Cardiac fibroblast (primary cell): ENCODE results near the gene NAA20.

Experiments used
- DNase-seq, 2 donors: peaks; one replicate each; pipeline versions ENCODE4 v3.0.0 to v3.0.0-alpha.2; 2010; ENCODE audit warnings: low read depth in 2 of 2
- H3K4me3 ChIP-seq, 2 donors: replicated peaks in 1 of 2; 1 replicate in 1 of 2; 2 replicates in 1 of 2; pipeline ENCODE4 v1.5.1; 2011; ENCODE audit warnings: low read depth in 2 of 2, low read length in 2 of 2, mild to moderate bottlenecking in 2 of 2, moderate library complexity in 1 of 2
- TF ChIP-seq, protein P1 (sequence below): IDR thresholded peaks from one replicate; pipeline ENCODE4 v1.5.1; 2011; ENCODE audit warnings: low read depth, mild to moderate bottlenecking, low read length, inconsistent platforms

The NAA20 gene

DNA sequence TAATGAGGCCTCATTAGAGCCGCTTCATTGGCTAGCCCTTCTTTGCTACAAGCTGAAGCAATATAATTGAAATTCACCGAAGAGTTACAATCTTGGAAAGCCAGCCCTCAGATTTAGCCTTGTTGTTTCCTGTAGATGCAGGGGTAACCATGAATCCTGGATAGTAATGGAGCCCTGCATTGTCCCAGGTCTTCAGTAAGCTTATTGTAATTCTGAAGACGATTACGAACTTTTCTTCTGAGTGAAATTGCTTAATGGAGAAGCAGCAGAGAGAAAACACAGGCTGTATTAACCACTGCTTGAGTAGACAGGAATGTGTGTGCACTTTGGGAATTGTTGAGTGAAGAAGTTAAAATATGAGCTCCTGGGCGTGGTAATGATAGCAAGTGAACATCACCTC, 26.3 kb upstream of the NAA20 start:
- H3K4me3 ChIP-seq: no peak overlapping the region
- DNase-seq: no peak
- TF ChIP-seq, protein P1, sequence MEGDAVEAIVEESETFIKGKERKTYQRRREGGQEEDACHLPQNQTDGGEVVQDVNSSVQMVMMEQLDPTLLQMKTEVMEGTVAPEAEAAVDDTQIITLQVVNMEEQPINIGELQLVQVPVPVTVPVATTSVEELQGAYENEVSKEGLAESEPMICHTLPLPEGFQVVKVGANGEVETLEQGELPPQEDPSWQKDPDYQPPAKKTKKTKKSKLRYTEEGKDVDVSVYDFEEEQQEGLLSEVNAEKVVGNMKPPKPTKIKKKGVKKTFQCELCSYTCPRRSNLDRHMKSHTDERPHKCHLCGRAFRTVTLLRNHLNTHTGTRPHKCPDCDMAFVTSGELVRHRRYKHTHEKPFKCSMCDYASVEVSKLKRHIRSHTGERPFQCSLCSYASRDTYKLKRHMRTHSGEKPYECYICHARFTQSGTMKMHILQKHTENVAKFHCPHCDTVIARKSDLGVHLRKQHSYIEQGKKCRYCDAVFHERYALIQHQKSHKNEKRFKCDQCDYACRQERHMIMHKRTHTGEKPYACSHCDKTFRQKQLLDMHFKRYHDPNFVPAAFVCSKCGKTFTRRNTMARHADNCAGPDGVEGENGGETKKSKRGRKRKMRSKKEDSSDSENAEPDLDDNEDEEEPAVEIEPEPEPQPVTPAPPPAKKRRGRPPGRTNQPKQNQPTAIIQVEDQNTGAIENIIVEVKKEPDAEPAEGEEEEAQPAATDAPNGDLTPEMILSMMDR: no peak

DNA sequence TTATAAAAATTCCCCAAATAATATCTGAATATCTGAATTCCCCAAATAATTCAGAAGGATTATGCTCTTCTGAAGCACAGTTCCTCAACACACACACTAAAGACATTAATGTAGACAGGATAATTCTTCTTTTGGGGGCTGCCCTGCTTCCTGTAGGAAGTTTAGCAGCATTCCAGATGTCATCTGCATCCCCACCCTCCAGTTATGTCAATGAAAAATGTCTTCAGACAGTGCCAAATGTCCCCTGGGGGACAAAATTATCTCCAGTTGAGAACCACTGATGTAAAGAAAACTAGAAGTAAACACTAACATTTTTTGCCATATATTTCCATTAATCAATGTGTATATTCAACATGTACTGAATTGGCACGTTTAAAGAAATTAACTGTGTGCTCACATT, 25.9 kb upstream of the NAA20 start:
- no peak for DNase-seq
- TF ChIP-seq, protein P1: no peak

DNA sequence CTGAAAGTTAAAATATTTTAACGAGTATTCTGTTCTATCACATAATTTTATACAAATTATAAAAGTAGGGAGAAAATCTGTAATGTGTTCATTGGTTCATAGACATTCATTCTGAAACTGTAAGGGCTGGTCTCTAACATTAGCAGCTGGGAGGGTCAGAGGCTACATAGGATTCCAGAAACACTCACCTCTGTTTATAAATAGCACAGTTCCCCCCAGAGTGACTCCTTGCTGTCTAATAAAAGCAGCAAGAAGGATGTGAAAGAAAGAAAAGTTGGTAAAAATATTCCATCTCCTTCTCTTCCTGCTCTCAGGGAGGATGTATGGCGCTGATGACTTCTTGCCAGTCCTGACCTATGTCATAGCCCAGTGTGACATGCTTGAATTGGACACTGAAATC, 25.3 kb upstream of the NAA20 start:
- TF ChIP-seq, protein P1: no peak
- DNase-seq: no peak
- H3K4me3 ChIP-seq: no peak overlapping the region

More for the DNA sequence above, 25.9 kb upstream of the NAA20 start:
- H3K4me3 ChIP-seq: no peak overlapping the region

DNA sequence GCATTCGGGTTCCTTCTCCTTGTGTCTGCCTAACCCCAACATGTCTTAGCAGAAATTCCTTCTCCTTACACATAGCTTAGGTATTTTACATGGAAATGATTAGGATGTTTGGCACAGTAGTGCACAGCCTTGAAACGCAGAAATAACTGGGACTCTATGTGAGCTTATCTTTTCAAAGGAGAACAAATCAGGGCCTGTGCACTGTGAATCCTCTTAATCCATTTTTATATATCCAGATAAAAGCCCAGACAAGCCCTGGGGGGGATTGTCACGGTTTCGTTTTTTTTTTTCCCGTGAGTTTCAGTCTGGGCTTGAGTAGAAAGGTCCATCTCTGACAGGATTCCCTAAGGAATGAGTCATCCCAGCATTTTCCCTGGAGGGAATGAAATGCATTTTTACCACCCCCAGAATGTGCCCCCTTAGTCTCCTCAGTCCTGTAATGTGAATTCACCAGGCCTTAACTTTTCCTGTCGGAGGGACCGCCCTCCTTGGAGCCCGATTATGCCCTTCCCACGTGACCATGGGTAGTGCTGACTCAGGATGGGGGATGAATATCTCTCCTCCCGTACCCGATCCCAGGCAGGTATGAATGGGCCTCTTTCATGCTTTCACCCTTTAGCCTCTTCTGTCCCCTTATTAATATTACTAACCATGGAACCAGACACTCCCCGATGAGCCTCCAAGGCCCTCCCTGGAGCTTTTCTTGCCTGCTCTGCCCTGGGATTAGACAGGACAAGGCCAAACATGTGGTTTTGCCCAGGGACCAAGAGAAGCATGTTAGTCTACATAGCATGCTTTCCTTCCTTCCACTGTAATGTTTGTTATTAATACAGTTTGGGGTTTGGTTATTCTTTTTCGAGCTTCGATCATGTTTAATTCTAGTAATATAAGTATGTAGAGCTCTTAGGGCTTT, 23.9 kb upstream of the NAA20 start:
- peak; percentile 88 to 91 for DNase-seq
- H3K4me3 ChIP-seq: peak overlapping the region; percentile 3 to 11
- TF ChIP-seq, protein P1: no peak

DNA sequence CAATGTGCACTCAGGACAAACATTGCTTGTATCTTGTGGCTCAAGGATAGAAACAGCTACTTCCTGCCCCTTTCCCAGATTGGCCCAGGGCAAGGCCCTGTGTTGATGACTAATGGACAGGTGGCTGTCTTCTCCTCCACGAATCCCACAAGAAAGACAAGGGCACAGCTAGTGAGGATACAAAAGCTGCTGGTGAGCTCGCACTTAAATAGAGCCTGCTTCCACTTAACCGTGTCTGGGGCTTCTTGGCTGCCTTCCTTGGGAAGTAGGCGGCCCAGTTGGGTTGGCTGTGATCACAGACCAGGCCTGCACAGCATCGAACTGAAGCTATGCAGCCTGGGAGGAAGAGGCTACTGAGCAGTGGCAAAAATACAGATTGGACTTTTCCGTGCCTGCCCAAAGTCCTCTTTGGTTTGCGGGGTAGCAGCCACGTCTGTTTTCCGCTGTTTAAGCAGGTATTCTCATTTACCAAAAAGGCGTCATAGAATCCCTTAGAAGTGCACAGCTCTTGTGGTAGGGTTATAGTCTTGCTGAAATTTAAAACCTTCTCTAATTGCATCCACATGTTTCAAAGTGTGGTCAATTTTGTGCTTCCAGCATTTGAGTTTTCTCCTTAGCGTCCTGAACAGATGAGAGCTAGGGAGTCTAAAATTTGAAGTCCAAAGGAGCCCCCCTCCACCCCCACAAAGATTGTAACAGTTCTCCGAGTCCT, 23.0 kb upstream of the NAA20 start:
- DNase-seq: peak; percentile 46 to 77
- H3K4me3 ChIP-seq: peak overlapping the region in 1 of 2 donors; percentile 11
- TF ChIP-seq, protein P1: no peak

DNA sequence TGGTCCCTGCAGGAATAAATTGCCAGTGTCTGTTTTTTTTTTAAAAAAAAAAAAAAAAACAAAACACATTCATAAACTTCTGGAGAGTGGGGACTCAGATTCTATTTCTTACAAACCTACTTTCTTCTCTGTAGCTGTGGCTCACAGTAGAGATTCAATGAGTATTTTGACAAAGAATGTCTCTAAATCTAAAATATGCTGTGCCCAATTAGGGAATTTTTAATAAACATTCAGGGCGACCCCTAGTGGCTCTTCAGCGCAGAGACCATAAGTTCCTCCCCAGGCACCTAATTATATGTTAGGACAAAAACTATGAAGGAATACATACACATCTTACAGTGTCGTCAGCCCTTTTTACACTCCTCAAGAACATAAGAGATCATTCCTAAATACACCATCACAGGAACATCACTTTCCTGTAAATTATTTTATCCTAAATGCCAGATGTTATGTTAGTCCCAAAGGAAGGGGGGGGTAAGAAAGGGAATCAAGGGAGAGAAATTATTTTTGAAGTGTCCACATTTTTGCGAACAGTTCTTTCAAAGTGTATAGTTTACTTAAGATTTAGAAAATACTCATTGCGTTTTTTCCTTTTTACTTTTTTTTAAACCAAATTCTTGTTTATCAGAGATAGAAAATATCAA, 21.8 kb upstream of the NAA20 start:
- H3K4me3 ChIP-seq: no peak overlapping the region
- TF ChIP-seq, protein P1: peak; percentile 68
- peak; percentile 78 for DNase-seq
